CD14-positive monocyte (primary cell): ENCODE measurements around the gene CCDC33. TPM values are rescaled to one million over a fixed set of nuclear protein-coding genes. Genes with fewer than 3 reads are reported as not detected.

ENCODE experiments used
- DNase-seq, 3 donors: peaks; one replicate each; pipeline ENCODE4 v3.0.0-alpha.2; 2011 to 2022
- H2AFZ ChIP-seq: 2 replicates; pipeline ENCODE4 v1.6.0; 2012; ENCODE audit warnings: mild to moderate bottlenecking, low read depth, low read length, inconsistent platforms; ENCODE audit not compliant: insufficient read depth, poor library complexity, severe bottlenecking
- H3K27ac ChIP-seq, 2 donors: 1 replicate in 1 of 2; 2 replicates in 1 of 2; pipeline ENCODE4 v1.5.1; 2012 to 2013; ENCODE audit warnings: low read length in 2 of 2, control low read depth in 1 of 2, inconsistent platforms in 1 of 2, low read depth in 1 of 2, mild to moderate bottlenecking in 1 of 2
- H3K27me3 ChIP-seq, 2 donors: one replicate each; pipeline versions ENCODE4 v1.6.0 to v1.6.1; 2011 to 2013; ENCODE audit warnings: low read length in 2 of 2; ENCODE audit not compliant: control insufficient read depth in 2 of 2, insufficient read depth in 2 of 2
- H3K36me3 ChIP-seq, 2 donors: replicated peaks in 1 of 2; 1 replicate in 1 of 2; 2 replicates in 1 of 2; pipeline versions ENCODE4 v1.5.1 to v1.6.1; 2012 to 2013; ENCODE audit warnings: low read length in 2 of 2, control low read depth in 1 of 2, inconsistent platforms in 1 of 2, mild to moderate bottlenecking in 1 of 2; ENCODE audit not compliant: insufficient read depth in 2 of 2, control insufficient read depth in 1 of 2
- H3K4me1 ChIP-seq, 2 donors: 1 replicate in 1 of 2; 2 replicates in 1 of 2; pipeline versions ENCODE4 v1.5.1 to v1.6.1; 2012 to 2013; ENCODE audit warnings: low read length in 2 of 2, control low read depth in 1 of 2, inconsistent platforms in 1 of 2, mild to moderate bottlenecking in 1 of 2, moderate library complexity in 1 of 2; ENCODE audit not compliant: insufficient read depth in 2 of 2, control insufficient read depth in 1 of 2
- H3K4me2 ChIP-seq: replicated peaks from 2 replicates; pipeline ENCODE3; 2012; ENCODE audit warnings: low read length, moderate library complexity, mild to moderate bottlenecking; ENCODE audit not compliant: poor library complexity, severe bottlenecking; ENCODE audit errors: extremely low read depth
- H3K4me3 ChIP-seq, 3 experiments: fragments of 200-600 bp in 1 of 3; sonication (generic) in 1 of 3; replicated peaks in 1 of 3; 1 replicate in 2 of 3; 2 replicates in 1 of 3; pipeline ENCODE4 v1.5.1; 2011 to 2013; ENCODE audit warnings: low read length in 3 of 3, mild to moderate bottlenecking in 3 of 3, control low read depth in 2 of 3, low read depth in 2 of 3, inconsistent platforms in 1 of 3, moderate library complexity in 1 of 3
- H3K79me2 ChIP-seq: 2 replicates; pipeline ENCODE4 v1.6.0; 2012; ENCODE audit warnings: mild to moderate bottlenecking, control low read depth, inconsistent platforms, low read length, moderate library complexity; ENCODE audit not compliant: insufficient read depth
- H3K9ac ChIP-seq: 2 replicates; pipeline ENCODE4 v1.6.0; 2017; ENCODE audit warnings: low read length, mild to moderate bottlenecking; ENCODE audit not compliant: insufficient read depth, poor library complexity, severe bottlenecking
- H3K9me3 ChIP-seq, 2 donors: replicated peaks in 1 of 2; 1 replicate in 1 of 2; 2 replicates in 1 of 2; pipeline versions ENCODE4 v1.5.1 to v1.6.1; 2012 to 2013; ENCODE audit warnings: low read length in 2 of 2, control low read depth in 1 of 2; ENCODE audit not compliant: control insufficient read depth in 1 of 2, insufficient read depth in 1 of 2
- H4K20me1 ChIP-seq: 2 replicates; pipeline ENCODE4 v1.6.0; 2012; ENCODE audit warnings: mild to moderate bottlenecking, low read length, control low read depth, moderate library complexity; ENCODE audit not compliant: insufficient read depth
- H3K27ac Mint-ChIP-seq, 7 donors: one replicate each; pipeline ENCODE4 v1.8.0; 2020; ENCODE audit warnings: mild to moderate bottlenecking in 7 of 7, mixed read lengths in 7 of 7, moderate library complexity in 6 of 7, inconsistent platforms in 2 of 7
- H3K27me3 Mint-ChIP-seq, 3 donors: one replicate each; pipeline ENCODE4 v1.8.0; 2021 to 2022; ENCODE audit warnings: low read depth in 3 of 3, mild to moderate bottlenecking in 3 of 3, mixed read lengths in 3 of 3, moderate library complexity in 3 of 3, inconsistent platforms in 1 of 3
- H3K36me3 Mint-ChIP-seq, 2 donors: one replicate each; pipeline ENCODE4 v1.8.0; 2020; ENCODE audit warnings: mixed read lengths in 2 of 2, inconsistent platforms in 1 of 2, mild to moderate bottlenecking in 1 of 2
- H3K4me1 Mint-ChIP-seq: one replicate; pipeline ENCODE4 v1.8.0; 2020; ENCODE audit warnings: mild to moderate bottlenecking, mixed read lengths
- H3K4me3 Mint-ChIP-seq, 2 donors: one replicate each; pipeline ENCODE4 v1.8.0; 2020; ENCODE audit warnings: mild to moderate bottlenecking in 2 of 2, mixed read lengths in 2 of 2, moderate library complexity in 1 of 2
- H3K9me3 Mint-ChIP-seq, 7 donors: one replicate each; pipeline ENCODE4 v1.8.0; 2020 to 2022; ENCODE audit warnings: mixed read lengths in 7 of 7, mild to moderate bottlenecking in 6 of 7, moderate library complexity in 6 of 7, inconsistent platforms in 2 of 7
- WGBS: methylation state at CpG from one replicate; pipeline ENCODE4 v1.1.5; 2013; ENCODE audit warnings: missing lambda C conversion rate; ENCODE audit not compliant: insufficient coverage; 5-methylcytosine and 5-hydroxymethylcytosine counted together
- intact Hi-C, 2 donors: fragments of 100-400 bp; cut with micrococcal nuclease; formaldehyde crosslinking; loops; one replicate each; pipeline versions ENCODE4 v1.15.0 to v1.15.1; 2023
- polyA plus RNA-seq, 3 donors: library from polyadenylated mRNA; depleted of rRNA in 1 of 3; unstranded in 2 of 3; stranded (reverse) in 1 of 3; fragments of 300-500 nt in 2 of 3; fragments of >200 nt in 1 of 3; fragmentation: Illumina TruSeq in 2 of 3; gene quantifications; 1 replicate in 2 of 3; 2 replicates in 1 of 3; pipeline ENCODE4 v1.2.3, GENCODE V29; 2012 to 2021
- TF ChIP-seq, protein P1 (sequence below): fragments of 200-600 bp; IDR thresholded peaks from one replicate; pipeline ENCODE4 v1.8.0; 2022; ENCODE audit warnings: antibody characterized with exemption, mild to moderate bottlenecking

The CCDC33 gene
- polyA plus RNA-seq, 3 donors: not detected

- no peak for DNase-seq
- peaks cover 26 to 50% (median 37%) of the 10 kb centered on the region in 3 donors for H3K27me3 Mint-ChIP-seq
- no peak overlapping the region for H3K4me2 ChIP-seq
- intact Hi-C loops: no loop called here
- H3K4me1 ChIP-seq: no peaks in the 10 kb centered on the region
- H3K27me3 ChIP-seq: peaks cover 2 to 16% of the 10 kb centered on the region in 2 donors
- H3K27ac Mint-ChIP-seq: no peak overlapping the region
- no peaks in the 10 kb centered on the region for H3K9me3 Mint-ChIP-seq
- no peak overlapping the region for H3K9ac ChIP-seq
- H3K79me2 ChIP-seq: no peaks in the 10 kb centered on the region
- no peak overlapping the region for H2AFZ ChIP-seq
- H3K9me3 ChIP-seq: no peaks in the 10 kb centered on the region
- H4K20me1 ChIP-seq: no peaks in the 10 kb centered on the region
- no CpG with 5 or more reads among the region's 25 CpGs for WGBS
- TF ChIP-seq, protein P1, sequence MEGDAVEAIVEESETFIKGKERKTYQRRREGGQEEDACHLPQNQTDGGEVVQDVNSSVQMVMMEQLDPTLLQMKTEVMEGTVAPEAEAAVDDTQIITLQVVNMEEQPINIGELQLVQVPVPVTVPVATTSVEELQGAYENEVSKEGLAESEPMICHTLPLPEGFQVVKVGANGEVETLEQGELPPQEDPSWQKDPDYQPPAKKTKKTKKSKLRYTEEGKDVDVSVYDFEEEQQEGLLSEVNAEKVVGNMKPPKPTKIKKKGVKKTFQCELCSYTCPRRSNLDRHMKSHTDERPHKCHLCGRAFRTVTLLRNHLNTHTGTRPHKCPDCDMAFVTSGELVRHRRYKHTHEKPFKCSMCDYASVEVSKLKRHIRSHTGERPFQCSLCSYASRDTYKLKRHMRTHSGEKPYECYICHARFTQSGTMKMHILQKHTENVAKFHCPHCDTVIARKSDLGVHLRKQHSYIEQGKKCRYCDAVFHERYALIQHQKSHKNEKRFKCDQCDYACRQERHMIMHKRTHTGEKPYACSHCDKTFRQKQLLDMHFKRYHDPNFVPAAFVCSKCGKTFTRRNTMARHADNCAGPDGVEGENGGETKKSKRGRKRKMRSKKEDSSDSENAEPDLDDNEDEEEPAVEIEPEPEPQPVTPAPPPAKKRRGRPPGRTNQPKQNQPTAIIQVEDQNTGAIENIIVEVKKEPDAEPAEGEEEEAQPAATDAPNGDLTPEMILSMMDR: no peak
- no peak overlapping the region for H3K4me3 ChIP-seq
- no peak overlapping the region for H3K27ac ChIP-seq
- H3K36me3 ChIP-seq: no peaks in the 10 kb centered on the region
- no peaks in the 10 kb centered on the region for H3K4me1 Mint-ChIP-seq
- peak overlapping the region in 1 of 2 donors; percentile 35 for H3K4me3 Mint-ChIP-seq
- H3K36me3 Mint-ChIP-seq: no peaks in the 10 kb centered on the region
Observed at GRCh38 chr15:74222240-74223119, 13.6 kb upstream of the CCDC33 start.

GRCh38 chr15:74225928-74226327, 10.2 kb upstream of the CCDC33 start:
- Mint-ChIP-seq H3K27me3 (peaks cover 25 to 43% (median 31%) of the 10 kb centered on the region in 3 donors), H3K36me3 (no peaks in the 10 kb centered on the region), H3K9me3 (no peaks in the 10 kb centered on the region), H3K4me3 (no peak overlapping the region), H3K27ac (no peak overlapping the region), H3K4me1 (no peaks in the 10 kb centered on the region)
- DNase-seq: no peak
- intact Hi-C loops: no loop called here
- Histone ChIP-seq H3K4me2 (no peak overlapping the region), H2AFZ (no peak overlapping the region), H4K20me1 (no peaks in the 10 kb centered on the region), H3K9ac (no peak overlapping the region), H3K27ac (no peak overlapping the region), H3K36me3 (no peaks in the 10 kb centered on the region), H3K9me3 (no peaks in the 10 kb centered on the region), H3K79me2 (no peaks in the 10 kb centered on the region), H3K27me3 (peaks cover 2 to 16% of the 10 kb centered on the region in 2 donors), H3K4me1 (no peaks in the 10 kb centered on the region), H3K4me3 (no peak overlapping the region)
- 57% methylated on average over 5 of the region's 5 CpGs for WGBS
- TF ChIP-seq, protein P1: no peak
